ENCODE results near the gene DMWD. TPM values are rescaled to one million over a fixed set of nuclear protein-coding genes. Genes with fewer than 3 reads are reported as not detected.
A peak's percentile ranks its signal among the peaks of the same experiment; 100 is the strongest.

Gene DMWD
- total RNA-seq, 1 experiment from 2014 or later: 34.9 TPM

DNA sequence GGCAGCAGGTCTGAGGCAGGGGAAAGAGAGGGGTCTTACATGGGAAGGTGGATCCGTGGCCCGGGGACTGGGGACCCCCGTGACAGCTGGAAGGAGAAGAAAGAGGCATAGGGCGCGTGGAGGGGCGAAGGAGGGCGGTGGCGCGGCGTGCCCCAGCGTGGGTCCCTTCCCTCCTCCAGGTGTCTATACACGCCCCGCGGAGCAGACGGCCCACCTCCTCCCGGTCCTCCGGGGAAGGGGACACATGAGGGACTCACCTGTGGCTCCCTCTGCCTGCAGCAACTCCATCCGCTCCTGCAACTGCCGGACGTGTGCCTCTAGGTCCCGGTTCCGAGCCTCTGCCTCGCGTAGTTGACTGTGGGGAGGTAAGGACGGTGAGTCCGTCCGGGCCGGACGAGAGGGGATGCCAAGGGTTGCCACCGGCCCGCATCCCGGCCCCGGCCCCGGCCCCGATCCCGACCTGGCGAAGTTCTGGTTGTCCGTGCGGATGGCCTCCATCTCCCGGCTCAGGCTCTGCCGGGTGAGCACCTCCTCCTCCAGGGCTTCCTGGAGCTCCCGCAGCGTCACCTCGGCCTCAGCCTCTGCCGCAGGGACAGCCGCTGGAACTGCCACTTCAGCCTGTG is 21.2 kb downstream of the DMWD start:
- Histone ChIP-seq H3K9me3 (ENCODE audit: low read length) (no peaks in the 10 kb centered on the region), H3F3A (ENCODE audit: low read length, unreplicated experiment) (no peaks in the 10 kb centered on the region), H2AFZ (ENCODE audit: low read length) (0 out of 2 replicates have a peak overlapping the region, but pooled peaks have one; percentile 45), H3K4me2 (ENCODE audit: low read length) (peak overlapping the region; percentile 96), H3K9ac (ENCODE audit: low read length) (0 out of 2 replicates have a peak overlapping the region, but pooled peaks have one; percentile 27), H3K4me3 (ENCODE audit: low read length) (peak overlapping the region; percentile 71), H3K79me2 (ENCODE audit: low read length) (no peaks in the 10 kb centered on the region), H4K20me1 (ENCODE audit: low read length) (no peaks in the 10 kb centered on the region), H3K27me3 (ENCODE audit: low read length) (no peaks in the 10 kb centered on the region), H3K27ac (ENCODE audit: low read length) (no peak overlapping the region), H3K36me3 (ENCODE audit: low read depth, low read length) (no peaks in the 10 kb centered on the region), H3K9me2 (replicated peaks; ENCODE audit: low read length) (no peaks in the 10 kb centered on the region), H3K4me1 (ENCODE audit: insufficient read depth, low read length) (peaks cover 28% of the 10 kb centered on the region; the same call in 1 of the 2 replicates)
- no peak for ATAC-seq
- intact Hi-C loops (cut with micrococcal nuclease): no loop called here
- DNase-seq: no peak
- ChIA-PET CTCF (interaction anchor here (1.3 to 2.4 kb wide), 2 partner anchors 8 to 54 kb away, joined by 10 to 19 read pairs; no protein-coding TSS in a partner anchor), POLR2A (ENCODE audit: unreplicated experiment) (interaction anchor here (0.6 kb wide), 1 partner anchor 11 kb away, joined by 6 read pairs; the partner anchor contains the start of gene DMPK)
- TF ChIP-seq, protein P1, sequence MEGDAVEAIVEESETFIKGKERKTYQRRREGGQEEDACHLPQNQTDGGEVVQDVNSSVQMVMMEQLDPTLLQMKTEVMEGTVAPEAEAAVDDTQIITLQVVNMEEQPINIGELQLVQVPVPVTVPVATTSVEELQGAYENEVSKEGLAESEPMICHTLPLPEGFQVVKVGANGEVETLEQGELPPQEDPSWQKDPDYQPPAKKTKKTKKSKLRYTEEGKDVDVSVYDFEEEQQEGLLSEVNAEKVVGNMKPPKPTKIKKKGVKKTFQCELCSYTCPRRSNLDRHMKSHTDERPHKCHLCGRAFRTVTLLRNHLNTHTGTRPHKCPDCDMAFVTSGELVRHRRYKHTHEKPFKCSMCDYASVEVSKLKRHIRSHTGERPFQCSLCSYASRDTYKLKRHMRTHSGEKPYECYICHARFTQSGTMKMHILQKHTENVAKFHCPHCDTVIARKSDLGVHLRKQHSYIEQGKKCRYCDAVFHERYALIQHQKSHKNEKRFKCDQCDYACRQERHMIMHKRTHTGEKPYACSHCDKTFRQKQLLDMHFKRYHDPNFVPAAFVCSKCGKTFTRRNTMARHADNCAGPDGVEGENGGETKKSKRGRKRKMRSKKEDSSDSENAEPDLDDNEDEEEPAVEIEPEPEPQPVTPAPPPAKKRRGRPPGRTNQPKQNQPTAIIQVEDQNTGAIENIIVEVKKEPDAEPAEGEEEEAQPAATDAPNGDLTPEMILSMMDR (conservative IDR thresholded peaks at IDR 0.05; ENCODE audit: low read depth, low read length): no peak
- no peak for TF ChIP-seq EZH2 (IDR thresholded peaks at IDR 0.05; ENCODE audit: low read length, unreplicated experiment)
- TF ChIP-seq EZH2phosphoT487 (IDR thresholded peaks at IDR 0.05; ENCODE audit: borderline replicate concordance, low read length): no peak
- BruUV-seq (replicated peaks): no TSS peak

DNA sequence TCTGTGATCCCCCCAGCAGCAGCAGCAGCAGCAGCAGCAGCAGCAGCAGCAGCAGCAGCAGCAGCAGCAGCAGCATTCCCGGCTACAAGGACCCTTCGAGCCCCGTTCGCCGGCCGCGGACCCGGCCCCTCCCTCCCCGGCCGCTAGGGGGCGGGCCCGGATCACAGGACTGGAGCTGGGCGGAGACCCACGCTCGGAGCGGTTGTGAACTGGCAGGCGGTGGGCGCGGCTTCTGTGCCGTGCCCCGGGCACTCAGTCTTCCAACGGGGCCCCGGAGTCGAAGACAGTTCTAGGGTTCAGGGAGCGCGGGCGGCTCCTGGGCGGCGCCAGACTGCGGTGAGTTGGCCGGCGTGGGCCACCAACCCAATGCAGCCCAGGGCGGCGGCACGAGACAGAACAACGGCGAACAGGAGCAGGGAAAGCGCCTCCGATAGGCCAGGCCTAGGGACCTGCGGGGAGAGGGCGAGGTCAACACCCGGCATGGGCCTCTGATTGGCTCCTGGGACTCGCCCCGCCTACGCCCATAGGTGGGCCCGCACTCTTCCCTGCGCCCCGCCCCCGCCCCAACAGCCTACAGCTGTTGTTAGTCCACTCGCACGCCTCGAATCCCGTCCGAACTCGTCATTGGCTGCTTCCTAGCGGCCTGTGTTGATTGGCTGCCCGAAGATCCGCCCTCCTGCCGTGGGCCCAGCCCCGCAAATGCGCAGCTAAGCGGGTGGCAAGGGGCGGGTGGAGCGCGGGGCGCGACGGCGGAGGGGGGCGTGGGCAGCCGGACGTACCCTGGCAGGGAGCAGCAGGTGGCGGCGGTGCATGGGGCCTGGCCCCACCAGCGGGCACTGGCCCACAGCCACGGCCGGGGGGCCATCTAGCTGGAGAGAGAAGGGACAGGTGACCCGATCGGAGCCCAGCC is 22.2 kb downstream of the DMWD start:
- H4K20me1 ChIP-seq (ENCODE audit: low read length): no peaks in the 10 kb centered on the region
- H3K27ac ChIP-seq (ENCODE audit: low read length): peak overlapping the region; percentile 37; the same call in 1 of the 2 replicates
- peak overlapping the region; percentile 78 for H2AFZ ChIP-seq (ENCODE audit: low read length)
- H3K4me3 ChIP-seq (ENCODE audit: low read length): peak overlapping the region; percentile 72
- intact Hi-C loops (cut with micrococcal nuclease): loop anchor here (1.0 kb wide), 2 partner anchors 29 to 78 kb away; partner anchors contain the start of gene QPCTL
- no peaks in the 10 kb centered on the region for H3K27me3 ChIP-seq (ENCODE audit: low read length)
- peak overlapping the region; percentile 27; the same call in 1 of the 2 replicates for H3K9ac ChIP-seq (ENCODE audit: low read length)
- peaks cover 29% of the 10 kb centered on the region; the same call in 1 of the 2 replicates for H3K4me1 ChIP-seq (ENCODE audit: insufficient read depth, low read length)
- H3K79me2 ChIP-seq (ENCODE audit: low read length): no peaks in the 10 kb centered on the region
- no peaks in the 10 kb centered on the region for H3F3A ChIP-seq (ENCODE audit: low read length, unreplicated experiment)
- no TSS peak for BruUV-seq (replicated peaks)
- peak; percentile 93 for DNase-seq
- CTCF ChIA-PET: interaction anchor here (0.5 to 2.4 kb wide), 10 partner anchors 8 to 171 kb away, joined by 3 to 19 read pairs (median 6); partner anchors contain the start of gene DMWD
- H3K4me2 ChIP-seq (ENCODE audit: low read length): peak overlapping the region; percentile 96
- no peaks in the 10 kb centered on the region for H3K9me3 ChIP-seq (ENCODE audit: low read length)
- no peak for TF ChIP-seq EZH2phosphoT487 (IDR thresholded peaks at IDR 0.05; ENCODE audit: borderline replicate concordance, low read length)
- TF ChIP-seq, protein P1 (conservative IDR thresholded peaks at IDR 0.05; ENCODE audit: low read depth, low read length): peak; percentile 78
- TF ChIP-seq EZH2 (IDR thresholded peaks at IDR 0.05; ENCODE audit: low read length, unreplicated experiment): no peak
- POLR2A ChIA-PET (ENCODE audit: unreplicated experiment): interaction anchor here (0.6 to 2.1 kb wide), 3 partner anchors 53 to 93 kb away, joined by 4 to 21 read pairs (median 13); partner anchors contain the start of gene QPCTL
- no peaks in the 10 kb centered on the region for H3K36me3 ChIP-seq (ENCODE audit: low read depth, low read length)
- no peaks in the 10 kb centered on the region for H3K9me2 ChIP-seq (replicated peaks; ENCODE audit: low read length)
- ATAC-seq: peak; percentile 60
